Measurements from ENCODE around the gene PRR11.
A peak's percentile ranks its signal among the peaks of the same experiment; 100 is the strongest.

Gene PRR11

DNA sequence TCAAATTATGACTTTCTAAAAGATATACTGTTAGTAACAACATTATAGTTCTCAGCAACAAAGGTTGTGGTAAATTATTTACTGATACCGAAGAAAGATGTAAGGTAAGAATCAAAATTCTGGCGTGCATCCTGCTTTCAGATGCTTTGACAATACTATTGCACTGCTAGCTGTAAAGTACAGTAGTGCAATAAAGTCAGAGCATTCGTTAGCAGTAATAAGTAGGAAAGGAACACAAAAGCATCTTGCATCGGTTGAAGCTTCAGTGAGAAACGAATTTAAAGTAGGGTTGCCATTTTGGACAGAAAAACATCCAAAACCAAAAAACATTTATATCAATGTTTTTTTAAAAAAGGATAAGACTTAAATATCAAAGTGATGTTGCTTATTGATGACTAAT lies 4.5 kb upstream of the PRR11 start:
- H3K36me3 ChIP-seq (ENCODE audit: control insufficient read depth in 1 of 2, insufficient read depth in 2 of 2, low read depth in 1 of 2, low read length in 2 of 2), result no peaks in the 10 kb centered on the region
- H2BK5ac ChIP-seq (ENCODE audit: low read depth, low read length, poor library complexity, severe bottlenecking), result no peak overlapping the region
- H3K27ac ChIP-seq (ENCODE audit: low read length, poor library complexity, severe bottlenecking), result no peak overlapping the region
- peaks cover 8% of the 10 kb centered on the region for H3K4me1 ChIP-seq (ENCODE audit: control insufficient read depth, insufficient read depth, low read depth, low read length)
- DNase-seq, result no peak
- no peak overlapping the region for H2AK5ac ChIP-seq (ENCODE audit: low read length, severe bottlenecking)
- no peak overlapping the region for H3K18ac ChIP-seq (ENCODE audit: low read depth in 1 of 2, low read length in 2 of 2)
- no peak overlapping the region for H3K23ac ChIP-seq (ENCODE audit: low read length in 2 of 2)
- no peaks in the 10 kb centered on the region for H3K9me3 ChIP-seq (ENCODE audit: control insufficient read depth, low read length)
- no peak overlapping the region for H4K8ac ChIP-seq (ENCODE audit: low read length)
- no peak overlapping the region for H2AFZ ChIP-seq (ENCODE audit: low read depth, low read length)
- no peak overlapping the region for H3K4me2 ChIP-seq (ENCODE audit: low read length, poor library complexity, severe bottlenecking)
- no peak overlapping the region for H3K4ac ChIP-seq (ENCODE audit: low read depth in 1 of 2, low read length in 2 of 2)
- H4K91ac ChIP-seq (ENCODE audit: low read length), result no peak overlapping the region
- no peak overlapping the region for H3K9ac ChIP-seq (ENCODE audit: low read length)
- H2BK15ac ChIP-seq (ENCODE audit: low read depth, poor library complexity, severe bottlenecking), result no peak overlapping the region
- 97% methylated on average over 3 of the region's 5 CpGs for WGBS
- H2BK120ac ChIP-seq (ENCODE audit: low read depth, low read length), result no peak overlapping the region
- H2BK12ac ChIP-seq (ENCODE audit: low read length in 2 of 2), result no peak overlapping the region
- no peak overlapping the region for H3K14ac ChIP-seq (ENCODE audit: low read length in 2 of 2)
- H3K27me3 ChIP-seq (ENCODE audit: control insufficient read depth in 1 of 2, insufficient read depth in 1 of 2, low read length in 2 of 2), result no peaks in the 10 kb centered on the region
- no peaks in the 10 kb centered on the region for H3K79me1 ChIP-seq (replicated peaks; ENCODE audit: low read length, poor library complexity, severe bottlenecking)
- H3K4me3 ChIP-seq (ENCODE audit: insufficient read depth in 1 of 2, low read depth in 1 of 2, low read length in 2 of 2), result no peak overlapping the region

DNA sequence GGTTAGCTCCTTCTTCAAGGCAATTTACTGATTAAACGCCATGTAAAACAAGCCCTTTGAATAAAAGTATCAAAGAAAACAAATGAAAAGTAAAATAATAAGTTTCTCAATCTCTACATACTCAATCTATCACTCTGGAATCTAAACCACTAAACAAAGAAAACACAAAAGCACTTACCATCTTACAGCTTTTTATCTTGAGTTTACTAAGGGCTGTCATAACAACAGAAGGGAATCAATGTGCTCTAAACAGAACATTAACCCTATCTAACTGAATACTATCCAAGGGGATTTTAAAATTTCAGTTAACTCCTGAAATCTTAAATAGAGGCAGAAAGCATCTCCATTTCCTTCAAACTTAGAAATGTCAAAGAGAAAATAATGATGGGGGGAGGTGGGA lies 4.0 kb upstream of the PRR11 start:
- DNase-seq, result peak; percentile 28
- Histone ChIP-seq H3K27ac (ENCODE audit: low read length, poor library complexity, severe bottlenecking) (no peak overlapping the region), H3K9ac (ENCODE audit: low read length) (peak overlapping the region; percentile 93), H3K14ac (ENCODE audit: low read length in 2 of 2) (no peak overlapping the region), H3K9me3 (ENCODE audit: control insufficient read depth, low read length) (no peaks in the 10 kb centered on the region), H3K79me1 (replicated peaks; ENCODE audit: low read length, poor library complexity, severe bottlenecking) (no peaks in the 10 kb centered on the region), H2AK5ac (ENCODE audit: low read length, severe bottlenecking) (no peak overlapping the region), H4K91ac (ENCODE audit: low read length) (no peak overlapping the region), H3K27me3 (ENCODE audit: control insufficient read depth in 1 of 2, insufficient read depth in 1 of 2, low read length in 2 of 2) (no peaks in the 10 kb centered on the region), H3K4me1 (ENCODE audit: control insufficient read depth, insufficient read depth, low read depth, low read length) (peaks cover 8% of the 10 kb centered on the region), H3K36me3 (ENCODE audit: control insufficient read depth in 1 of 2, insufficient read depth in 2 of 2, low read depth in 1 of 2, low read length in 2 of 2) (no peaks in the 10 kb centered on the region), H3K23ac (ENCODE audit: low read length in 2 of 2) (no peak overlapping the region), H2BK5ac (ENCODE audit: low read depth, low read length, poor library complexity, severe bottlenecking) (no peak overlapping the region), H2BK12ac (ENCODE audit: low read length in 2 of 2) (no peak overlapping the region), H3K4me3 (ENCODE audit: insufficient read depth in 1 of 2, low read depth in 1 of 2, low read length in 2 of 2) (no peak overlapping the region), H3K4ac (ENCODE audit: low read depth in 1 of 2, low read length in 2 of 2) (no peak overlapping the region), H3K4me2 (ENCODE audit: low read length, poor library complexity, severe bottlenecking) (no peak overlapping the region), H2AFZ (ENCODE audit: low read depth, low read length) (no peak overlapping the region), H3K18ac (ENCODE audit: low read depth in 1 of 2, low read length in 2 of 2) (no peak overlapping the region), H4K8ac (ENCODE audit: low read length) (no peak overlapping the region), H2BK120ac (ENCODE audit: low read depth, low read length) (no peak overlapping the region), H2BK15ac (ENCODE audit: low read depth, poor library complexity, severe bottlenecking) (no peak overlapping the region)
- no CpG with 5 or more reads among the region's 1 CpG for WGBS

- Histone ChIP-seq H3K4me3 (ENCODE audit: insufficient read depth in 1 of 2, low read depth in 1 of 2, low read length in 2 of 2) (peak overlapping the region in 1 of 2 experiments; percentile 89), H3K27ac (ENCODE audit: low read length, poor library complexity, severe bottlenecking) (no peak overlapping the region), H2AFZ (ENCODE audit: low read depth, low read length) (no peak overlapping the region), H3K4me1 (ENCODE audit: control insufficient read depth, insufficient read depth, low read depth, low read length) (peaks cover 6% of the 10 kb centered on the region), H3K79me1 (replicated peaks; ENCODE audit: low read length, poor library complexity, severe bottlenecking) (no peaks in the 10 kb centered on the region), H3K23ac (ENCODE audit: low read length in 2 of 2) (no peak overlapping the region), H4K8ac (ENCODE audit: low read length) (no peak overlapping the region), H2BK5ac (ENCODE audit: low read depth, low read length, poor library complexity, severe bottlenecking) (no peak overlapping the region), H3K4ac (ENCODE audit: low read depth in 1 of 2, low read length in 2 of 2) (no peak overlapping the region), H3K27me3 (ENCODE audit: control insufficient read depth in 1 of 2, insufficient read depth in 1 of 2, low read length in 2 of 2) (no peaks in the 10 kb centered on the region), H3K9me3 (ENCODE audit: control insufficient read depth, low read length) (no peaks in the 10 kb centered on the region), H3K36me3 (ENCODE audit: control insufficient read depth in 1 of 2, insufficient read depth in 2 of 2, low read depth in 1 of 2, low read length in 2 of 2) (no peaks in the 10 kb centered on the region), H3K14ac (ENCODE audit: low read length in 2 of 2) (no peak overlapping the region), H2BK120ac (ENCODE audit: low read depth, low read length) (no peak overlapping the region), H3K4me2 (ENCODE audit: low read length, poor library complexity, severe bottlenecking) (no peak overlapping the region), H2BK15ac (ENCODE audit: low read depth, poor library complexity, severe bottlenecking) (no peak overlapping the region), H2AK5ac (ENCODE audit: low read length, severe bottlenecking) (no peak overlapping the region), H2BK12ac (ENCODE audit: low read length in 2 of 2) (no peak overlapping the region), H4K91ac (ENCODE audit: low read length) (no peak overlapping the region), H3K9ac (ENCODE audit: low read length) (peak overlapping the region; percentile 93), H3K18ac (ENCODE audit: low read depth in 1 of 2, low read length in 2 of 2) (no peak overlapping the region)
- no peak for DNase-seq
- WGBS, result no CpG with 5 or more reads among the region's 1 CpG
Observed at GRCh38 chr17:59152925-59153324, 2.6 kb upstream of the PRR11 start.

- Histone ChIP-seq H3K27ac (ENCODE audit: low read length, poor library complexity, severe bottlenecking) (peak overlapping the region; percentile 87), H4K8ac (ENCODE audit: low read length) (peak overlapping the region; percentile 5), H2BK5ac (ENCODE audit: low read depth, low read length, poor library complexity, severe bottlenecking) (no peak overlapping the region), H3K27me3 (ENCODE audit: control insufficient read depth in 1 of 2, insufficient read depth in 1 of 2, low read length in 2 of 2) (no peaks in the 10 kb centered on the region), H2BK12ac (ENCODE audit: low read length in 2 of 2) (no peak overlapping the region), H3K9me3 (ENCODE audit: control insufficient read depth, low read length) (no peaks in the 10 kb centered on the region), H2BK120ac (ENCODE audit: low read depth, low read length) (no peak overlapping the region), H2AK5ac (ENCODE audit: low read length, severe bottlenecking) (no peak overlapping the region), H3K9ac (ENCODE audit: low read length) (peak overlapping the region; percentile 93), H3K4me2 (ENCODE audit: low read length, poor library complexity, severe bottlenecking) (peak overlapping the region; percentile 81), H2AFZ (ENCODE audit: low read depth, low read length) (no peak overlapping the region), H3K4ac (ENCODE audit: low read depth in 1 of 2, low read length in 2 of 2) (peak overlapping the region in 1 of 2 experiments; percentile 78), H3K36me3 (ENCODE audit: control insufficient read depth in 1 of 2, insufficient read depth in 2 of 2, low read depth in 1 of 2, low read length in 2 of 2) (no peaks in the 10 kb centered on the region), H3K4me3 (ENCODE audit: insufficient read depth in 1 of 2, low read depth in 1 of 2, low read length in 2 of 2) (peak overlapping the region; percentile 63 to 89), H3K79me1 (replicated peaks; ENCODE audit: low read length, poor library complexity, severe bottlenecking) (no peaks in the 10 kb centered on the region), H4K91ac (ENCODE audit: low read length) (peak overlapping the region; percentile 18), H3K18ac (ENCODE audit: low read depth in 1 of 2, low read length in 2 of 2) (peak overlapping the region; percentile 10 to 61), H3K4me1 (ENCODE audit: control insufficient read depth, insufficient read depth, low read depth, low read length) (peaks cover 6% of the 10 kb centered on the region), H3K14ac (ENCODE audit: low read length in 2 of 2) (no peak overlapping the region), H2BK15ac (ENCODE audit: low read depth, poor library complexity, severe bottlenecking) (no peak overlapping the region), H3K23ac (ENCODE audit: low read length in 2 of 2) (no peak overlapping the region)
- peak; percentile 68 for DNase-seq
- WGBS, result under 1% methylated on average over 25 of the region's 25 CpGs
Observed at GRCh38 chr17:59154292-59154720, 1.2 kb upstream of the PRR11 start.

All from mesenchymal stem cell (in vitro differentiated cells and primary cell).